ENCODE results near the gene PCBP2.

PCBP2 gene

DNA sequence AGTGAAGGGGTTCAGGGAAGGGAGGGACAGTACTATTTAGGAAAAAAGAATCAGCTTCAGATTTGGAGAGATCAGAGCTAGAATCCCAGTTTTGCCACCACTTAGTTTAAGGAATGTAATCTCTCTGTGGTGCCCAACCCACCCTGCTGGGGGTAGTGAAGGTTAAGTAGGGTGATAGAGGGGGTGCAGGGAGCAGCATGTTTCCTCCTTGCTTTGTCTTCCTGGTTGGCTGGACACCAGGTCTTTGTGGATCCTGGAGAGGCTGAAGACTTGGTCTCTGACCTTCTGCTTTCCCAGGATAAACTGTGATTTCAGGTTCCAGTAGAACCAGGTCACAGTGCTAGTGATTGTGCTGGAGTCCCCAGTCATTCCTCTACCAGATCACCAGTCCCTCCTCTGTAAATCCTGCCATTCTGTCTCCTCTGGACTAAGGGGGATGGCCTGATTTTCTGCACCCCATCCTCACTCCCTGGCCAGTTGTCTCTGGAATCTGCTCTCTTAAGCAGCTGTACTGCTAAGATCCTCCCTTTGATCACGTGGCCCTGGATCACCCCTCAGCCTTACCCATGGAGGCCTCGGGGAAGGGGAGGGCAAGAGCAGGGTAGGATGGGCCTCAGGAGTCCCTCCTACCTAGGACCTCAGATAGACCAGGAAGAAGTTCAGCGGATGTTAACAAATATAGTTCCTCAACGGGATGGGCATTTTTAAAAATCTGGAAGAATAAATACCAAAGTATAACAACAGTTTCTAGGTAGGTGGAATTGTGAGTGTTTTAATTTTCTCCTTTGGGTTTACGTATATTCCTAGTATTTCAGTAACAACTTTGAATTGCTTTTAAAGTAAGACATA, 44.2 kb downstream of the PCBP2 start:
- DNase-seq, result no peak

DNA sequence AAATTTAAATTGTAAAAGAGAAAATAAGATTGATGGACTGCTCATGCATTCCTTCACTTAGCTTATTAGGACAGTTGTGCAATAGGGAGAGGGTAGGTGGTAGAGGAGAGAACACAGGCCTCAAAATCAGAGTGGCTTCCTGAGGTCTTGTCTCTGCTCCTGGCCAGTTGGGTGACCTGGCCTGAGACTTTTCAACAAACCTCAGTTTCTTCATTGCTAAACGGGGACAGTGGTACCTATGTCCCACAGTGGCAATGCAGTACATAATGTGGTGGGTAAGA, 44.8 kb downstream of the PCBP2 start:
- DNase-seq, result no peak

DNA sequence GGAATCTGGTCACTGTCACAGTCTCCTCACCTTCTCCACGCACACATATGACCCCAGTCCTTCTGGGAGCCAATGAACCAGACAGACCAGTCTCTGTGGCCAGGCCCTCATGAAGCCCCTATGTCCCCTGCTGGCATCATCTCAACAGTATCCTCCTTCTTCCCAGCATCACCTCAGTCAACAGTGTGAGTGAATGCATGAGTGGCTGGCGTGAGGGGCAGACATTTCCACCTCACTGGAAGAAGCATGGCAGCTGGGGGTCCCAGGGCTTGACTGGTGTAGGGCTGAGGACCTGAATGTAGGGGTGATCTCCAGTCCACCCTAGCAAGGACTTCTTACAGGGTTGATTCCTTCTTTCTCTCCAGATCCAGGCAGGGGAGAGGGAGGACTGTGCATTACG, 45.6 kb downstream of the PCBP2 start:
- DNase-seq, result no peak

DNA sequence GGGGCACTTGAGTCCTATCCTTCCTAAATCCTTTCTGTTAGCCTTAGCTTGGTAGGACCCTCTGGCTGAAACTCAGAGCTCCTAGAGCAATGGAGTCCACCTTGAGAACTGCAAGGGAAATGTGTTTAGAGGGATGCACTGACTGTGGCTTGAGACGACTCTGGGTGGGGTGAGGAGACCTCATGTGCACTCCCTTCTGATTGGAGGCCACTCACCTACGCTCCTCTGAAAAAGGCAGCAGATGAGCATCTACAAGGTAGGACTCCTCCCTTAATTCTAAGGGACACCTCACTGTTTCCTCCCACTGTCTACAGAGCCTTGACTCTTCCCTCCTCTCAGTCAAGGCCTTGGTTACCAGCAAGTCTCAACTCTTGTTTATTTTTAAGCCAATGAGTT, 46.3 kb downstream of the PCBP2 start:
- no peak for DNase-seq

DNA sequence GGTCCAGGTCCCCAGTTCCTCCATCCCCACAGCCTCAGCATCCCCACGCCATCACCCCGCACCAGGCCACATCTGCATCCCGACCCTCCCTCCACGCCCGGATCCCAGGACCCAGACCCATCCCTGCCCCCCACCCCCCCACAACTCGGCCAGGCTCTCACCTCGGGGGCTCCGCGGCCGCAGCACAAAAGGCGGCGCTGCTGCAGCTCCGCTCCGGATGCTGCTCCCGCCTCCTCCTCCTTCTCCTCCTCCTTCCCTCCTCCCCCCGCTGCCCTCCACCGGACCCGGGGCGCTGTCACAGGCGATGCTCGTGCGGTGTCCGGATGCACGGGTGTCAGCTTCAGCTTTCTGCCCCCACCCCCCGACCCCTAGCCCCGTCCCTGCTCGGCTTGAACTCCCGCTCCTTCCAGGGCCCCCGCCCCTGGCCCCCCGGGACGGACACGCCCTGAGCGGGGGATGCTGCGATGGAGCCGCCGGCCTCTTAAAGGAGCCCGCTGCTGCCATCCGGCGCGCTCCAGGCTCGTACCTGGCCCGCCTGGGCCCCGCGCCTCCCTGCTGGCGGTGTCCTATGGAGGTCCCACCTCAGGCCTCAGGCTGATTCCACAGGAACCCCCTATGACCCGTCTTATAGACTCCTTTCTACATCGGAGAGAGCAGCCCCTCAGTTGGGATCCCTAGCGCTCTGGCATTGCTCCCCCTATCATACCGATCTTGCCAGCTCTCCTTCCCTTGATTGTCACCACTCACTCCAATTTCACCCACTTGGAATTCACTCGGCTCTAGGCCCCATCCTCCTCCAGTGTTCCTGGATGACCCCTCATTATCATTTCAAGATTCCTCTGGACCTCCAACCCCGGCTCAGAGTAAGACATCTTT, 47.6 kb downstream of the PCBP2 start, which contains the start of gene MAP3K12:
Gene MAP3K12, minus strand, starts transcription at position 193 of the 876 bp plus-strand sequence. CDS start 12,067 bp downstream, outside the sequence.
- peak; percentile 18 to 51 for DNase-seq

DNA sequence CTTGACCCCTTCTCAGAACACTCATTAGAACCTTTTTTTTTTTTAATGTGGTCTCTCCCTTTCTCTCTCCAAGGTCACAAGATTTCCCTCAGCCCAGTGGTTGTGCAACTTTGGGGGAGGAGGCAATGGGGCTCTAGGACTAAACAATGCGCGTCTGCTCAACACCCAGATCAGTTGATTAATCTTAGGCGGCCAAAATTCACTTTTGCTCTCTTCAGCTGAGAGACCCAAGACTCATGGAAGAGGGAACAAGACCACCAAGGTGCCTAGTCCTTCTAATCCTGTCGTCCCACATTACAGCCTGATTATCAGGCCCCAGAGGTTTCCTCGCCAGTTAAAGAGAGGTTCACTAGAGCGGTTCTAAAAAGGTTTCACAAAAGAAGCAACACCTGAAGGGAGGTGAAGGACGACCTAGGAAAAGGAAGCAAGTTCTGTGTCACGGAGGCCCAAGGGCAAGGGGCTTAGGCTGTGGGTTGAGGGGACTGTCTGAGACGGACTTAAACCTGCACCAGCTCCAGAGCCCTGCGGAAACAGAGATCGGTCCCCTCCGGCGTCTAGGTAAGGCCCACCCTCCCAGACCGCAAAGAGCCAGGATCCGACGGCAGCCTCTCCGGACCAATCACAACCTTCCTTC, 48.4 kb downstream of the PCBP2 start:
- no peak for DNase-seq

DNA sequence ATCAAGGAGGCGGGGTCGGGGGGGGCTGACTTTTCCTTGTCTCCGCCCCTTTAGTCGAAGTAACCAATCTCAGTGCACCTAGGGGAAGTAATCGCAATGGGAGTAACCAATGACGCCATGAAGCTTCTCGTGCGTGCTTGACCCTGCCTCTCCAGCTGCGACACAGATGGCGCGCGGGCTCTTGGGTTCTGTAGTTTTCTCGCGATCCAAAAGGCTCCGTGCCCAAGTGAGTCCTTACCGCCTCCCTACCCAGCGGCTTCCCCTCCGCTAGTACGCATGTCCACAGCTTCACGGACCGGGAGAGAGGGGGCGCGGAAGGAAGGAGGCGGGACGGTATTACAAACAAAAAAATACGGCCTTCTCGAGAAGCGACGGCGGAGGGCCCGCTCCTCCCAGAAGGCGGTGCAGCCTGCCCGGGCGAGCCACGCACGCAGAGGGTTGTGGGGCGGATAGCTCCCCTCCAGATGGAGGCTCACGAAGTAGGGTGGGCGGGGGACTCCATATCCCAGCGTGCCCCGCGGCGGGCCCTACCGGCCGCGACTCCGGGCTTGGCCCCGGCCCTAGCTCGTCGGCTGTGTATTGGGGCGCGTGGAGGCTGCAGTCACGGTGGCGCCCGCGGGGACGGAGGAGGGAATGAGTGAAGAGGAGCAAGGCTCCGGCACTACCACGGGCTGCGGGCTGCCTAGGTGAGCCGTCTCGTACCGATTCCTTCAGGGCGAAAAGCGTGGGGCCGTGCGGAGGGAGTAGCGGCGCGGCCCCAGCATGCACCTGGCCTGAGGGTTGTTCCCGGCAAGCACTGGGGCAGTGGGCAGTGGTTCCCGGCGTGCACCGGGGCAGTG, 49.1 kb downstream of the PCBP2 start, which contains the start of gene TARBP2:
Gene TARBP2, plus strand, starts transcription at position 508 of the 839 bp plus-strand sequence. Its CDS starts 126 bp downstream, at position 634.
- DNase-seq, result peak; percentile 99

DNA sequence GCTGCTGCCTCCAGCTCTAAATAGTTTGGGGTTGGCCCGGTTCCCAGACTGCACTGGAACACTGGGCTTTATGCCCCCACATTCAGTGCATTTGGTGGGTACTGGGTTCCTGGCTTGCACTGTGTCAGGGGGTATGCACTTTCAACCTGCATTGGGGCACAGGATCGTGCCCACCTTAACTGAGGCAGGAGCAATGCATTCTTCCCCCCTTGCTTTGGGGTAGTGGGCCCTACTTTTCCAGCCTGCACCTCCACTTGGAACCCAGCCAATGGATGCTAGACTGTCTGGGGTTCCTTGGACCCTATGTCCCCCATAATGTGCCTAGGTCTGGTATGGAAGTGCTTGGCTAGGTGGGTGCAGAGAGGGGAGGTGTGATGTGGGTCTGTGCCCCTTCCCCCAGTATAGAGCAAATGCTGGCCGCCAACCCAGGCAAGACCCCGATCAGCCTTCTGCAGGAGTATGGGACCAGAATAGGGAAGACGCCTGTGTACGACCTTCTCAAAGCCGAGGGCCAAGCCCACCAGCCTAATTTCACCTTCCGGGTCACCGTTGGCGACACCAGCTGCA, 49.8 kb downstream of the PCBP2 start:
- no peak for DNase-seq

DNA sequence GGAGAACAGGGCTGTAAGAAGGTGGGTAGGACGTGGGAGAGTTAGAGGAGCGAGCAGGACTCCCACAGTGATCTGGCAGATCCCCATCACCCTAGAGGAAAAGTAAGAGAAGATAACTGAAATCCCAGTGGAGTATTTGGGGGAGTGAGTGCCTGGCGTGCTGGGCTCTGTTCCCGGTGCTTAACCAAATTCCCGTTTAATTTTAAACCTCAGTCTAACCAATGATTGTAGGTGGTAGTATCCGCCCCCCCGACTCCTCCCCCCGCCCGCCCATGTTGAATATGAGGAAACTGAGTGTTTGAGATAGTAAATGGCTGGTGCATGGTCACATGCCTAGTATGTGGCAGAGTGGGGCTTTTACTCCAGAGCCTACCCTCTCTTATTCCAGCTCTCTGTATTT, 50.4 kb downstream of the PCBP2 start:
- DNase-seq, result no peak

DNA sequence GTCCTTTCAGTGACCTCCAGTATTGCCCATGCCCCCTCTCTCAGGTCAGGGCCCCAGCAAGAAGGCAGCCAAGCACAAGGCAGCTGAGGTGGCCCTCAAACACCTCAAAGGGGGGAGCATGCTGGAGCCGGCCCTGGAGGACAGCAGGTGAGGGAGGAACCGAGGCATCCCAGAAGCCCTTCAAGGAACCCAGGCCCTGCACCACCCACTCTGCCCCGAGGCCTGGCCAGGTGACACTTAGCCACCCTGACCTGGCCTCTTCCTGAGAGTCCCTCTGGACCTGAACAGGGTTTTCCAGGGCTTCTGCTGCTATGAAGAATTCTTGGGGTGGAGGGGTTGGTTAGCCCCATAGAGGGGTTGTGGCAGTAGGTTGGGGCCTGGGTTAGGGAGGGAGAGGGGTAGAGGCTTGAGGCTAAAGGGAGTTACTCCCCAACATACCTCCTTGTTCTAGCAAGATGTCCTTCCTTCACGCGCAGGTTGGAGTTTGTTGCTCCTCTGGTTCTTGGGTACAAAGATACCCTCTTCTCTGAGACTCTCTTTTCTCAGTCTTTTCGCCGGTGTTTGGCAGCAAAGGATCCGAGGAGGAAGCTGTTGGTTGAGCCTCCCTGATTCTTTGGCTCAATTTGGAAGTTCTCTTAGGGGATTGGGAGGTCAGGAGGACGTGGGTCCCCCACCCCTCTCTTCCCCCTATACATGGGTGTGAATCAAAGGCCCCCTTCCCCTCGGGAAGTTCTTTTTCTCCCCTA, 51.3 kb downstream of the PCBP2 start:
- no peak for DNase-seq

DNA sequence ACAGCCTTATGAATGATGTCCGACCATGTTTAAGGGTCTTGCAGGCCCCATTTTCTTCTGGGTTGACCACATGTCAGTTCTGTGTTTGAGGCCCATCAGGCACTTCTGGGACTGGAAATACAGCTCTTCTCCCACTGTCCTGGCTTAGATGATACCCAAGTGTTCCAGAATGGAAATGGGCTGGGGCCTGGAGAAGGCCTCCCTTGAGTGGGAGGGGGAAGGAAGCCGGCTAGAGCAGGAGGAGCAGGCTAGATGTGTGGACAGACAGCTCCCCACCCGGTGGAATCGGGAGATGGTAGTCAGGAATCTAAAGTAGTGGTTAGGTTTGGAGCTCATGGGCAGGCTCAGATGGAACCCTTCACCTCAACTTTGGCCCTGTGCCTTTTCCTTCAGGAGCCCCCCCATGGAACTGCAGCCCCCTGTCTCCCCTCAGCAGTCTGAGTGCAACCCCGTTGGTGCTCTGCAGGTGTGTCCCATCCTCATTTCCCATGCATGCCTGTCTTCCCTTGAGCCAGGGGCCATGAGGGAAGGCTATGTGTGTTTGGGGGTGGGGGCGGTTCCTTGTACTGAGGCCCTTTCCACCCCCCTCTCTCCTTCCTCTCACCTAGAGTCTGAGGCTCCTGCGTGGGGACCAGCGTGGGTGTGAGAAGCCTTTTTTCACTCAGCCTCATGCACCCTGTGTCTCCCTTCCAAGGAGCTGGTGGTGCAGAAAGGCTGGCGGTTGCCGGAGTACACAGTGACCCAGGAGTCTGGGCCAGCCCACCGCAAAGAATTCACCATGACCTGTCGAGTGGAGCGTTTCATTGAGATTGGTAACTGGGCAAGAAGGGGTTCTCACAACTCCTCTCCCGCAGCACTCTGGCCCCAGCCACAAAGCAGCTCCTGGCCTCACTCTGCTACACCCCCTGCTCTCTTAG, 52.4 kb downstream of the PCBP2 start:
- no peak for DNase-seq

DNA sequence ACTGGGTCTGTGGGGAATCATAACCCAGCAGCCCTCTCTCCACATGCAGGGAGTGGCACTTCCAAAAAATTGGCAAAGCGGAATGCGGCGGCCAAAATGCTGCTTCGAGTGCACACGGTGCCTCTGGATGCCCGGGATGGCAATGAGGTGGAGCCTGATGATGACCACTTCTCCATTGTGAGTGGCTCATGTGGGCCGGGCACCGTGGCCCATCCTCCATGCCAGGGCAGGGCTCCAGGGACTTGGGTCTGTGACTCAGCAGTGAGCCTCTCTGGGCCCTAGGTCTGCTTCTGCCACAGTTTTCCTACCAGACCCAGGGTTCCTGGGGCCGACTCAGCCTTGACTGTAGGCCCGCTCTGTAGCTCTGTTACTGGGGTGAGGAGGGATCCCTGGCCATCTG, 53.2 kb downstream of the PCBP2 start:
- no peak for DNase-seq

DNA sequence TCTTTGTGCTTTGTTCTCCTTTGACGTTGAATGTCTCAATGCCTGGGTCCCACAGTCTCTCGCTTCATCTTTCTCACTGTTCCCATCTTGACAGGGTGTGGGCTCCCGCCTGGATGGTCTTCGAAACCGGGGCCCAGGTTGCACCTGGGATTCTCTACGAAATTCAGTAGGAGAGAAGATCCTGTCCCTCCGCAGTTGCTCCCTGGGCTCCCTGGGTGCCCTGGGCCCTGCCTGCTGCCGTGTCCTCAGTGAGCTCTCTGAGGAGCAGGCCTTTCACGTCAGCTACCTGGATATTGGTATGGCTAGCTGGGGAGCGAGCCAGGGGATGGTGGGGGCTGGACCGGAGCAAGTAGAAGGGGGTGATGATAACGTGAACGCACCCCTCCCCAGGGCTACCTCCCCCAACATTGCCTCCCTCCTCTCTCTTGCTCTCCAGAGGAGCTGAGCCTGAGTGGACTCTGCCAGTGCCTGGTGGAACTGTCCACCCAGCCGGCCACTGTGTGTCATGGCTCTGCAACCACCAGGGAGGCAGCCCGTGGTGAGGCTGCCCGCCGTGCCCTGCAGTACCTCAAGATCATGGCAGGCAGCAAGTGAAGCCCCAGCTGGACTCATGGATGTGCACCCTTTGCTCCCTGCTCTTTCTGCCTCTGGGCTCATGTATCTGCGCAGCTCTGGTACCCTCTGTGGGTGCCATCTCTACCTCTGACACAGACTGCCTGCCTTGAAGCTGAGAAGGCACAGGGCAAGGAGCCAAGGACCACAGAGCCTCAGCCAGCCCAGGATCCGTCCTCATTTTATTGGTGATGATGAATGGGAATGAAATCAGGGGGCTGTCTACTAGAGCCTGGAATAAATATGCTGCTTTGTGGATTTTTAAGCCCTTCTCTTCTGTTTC, 53.9 kb downstream of the PCBP2 start:
- DNase-seq, result no peak

DNA sequence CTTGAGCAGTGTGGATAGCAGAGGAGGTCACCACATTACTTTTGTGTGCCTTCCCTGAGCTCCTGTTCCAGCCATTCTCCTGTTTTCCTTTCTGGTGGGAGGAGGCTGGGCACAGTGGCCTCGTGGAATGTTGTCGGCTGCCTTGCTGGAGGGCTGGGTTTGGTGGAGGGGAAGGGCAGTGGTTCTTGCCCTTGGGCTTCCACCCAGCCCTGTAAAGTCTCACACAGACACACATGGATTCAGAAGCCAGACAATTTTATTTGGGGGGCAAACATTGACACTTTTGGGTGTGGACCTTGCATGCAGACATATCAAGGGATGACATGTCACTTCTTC, 54.5 kb downstream of the PCBP2 start:
- no peak for DNase-seq

DNA sequence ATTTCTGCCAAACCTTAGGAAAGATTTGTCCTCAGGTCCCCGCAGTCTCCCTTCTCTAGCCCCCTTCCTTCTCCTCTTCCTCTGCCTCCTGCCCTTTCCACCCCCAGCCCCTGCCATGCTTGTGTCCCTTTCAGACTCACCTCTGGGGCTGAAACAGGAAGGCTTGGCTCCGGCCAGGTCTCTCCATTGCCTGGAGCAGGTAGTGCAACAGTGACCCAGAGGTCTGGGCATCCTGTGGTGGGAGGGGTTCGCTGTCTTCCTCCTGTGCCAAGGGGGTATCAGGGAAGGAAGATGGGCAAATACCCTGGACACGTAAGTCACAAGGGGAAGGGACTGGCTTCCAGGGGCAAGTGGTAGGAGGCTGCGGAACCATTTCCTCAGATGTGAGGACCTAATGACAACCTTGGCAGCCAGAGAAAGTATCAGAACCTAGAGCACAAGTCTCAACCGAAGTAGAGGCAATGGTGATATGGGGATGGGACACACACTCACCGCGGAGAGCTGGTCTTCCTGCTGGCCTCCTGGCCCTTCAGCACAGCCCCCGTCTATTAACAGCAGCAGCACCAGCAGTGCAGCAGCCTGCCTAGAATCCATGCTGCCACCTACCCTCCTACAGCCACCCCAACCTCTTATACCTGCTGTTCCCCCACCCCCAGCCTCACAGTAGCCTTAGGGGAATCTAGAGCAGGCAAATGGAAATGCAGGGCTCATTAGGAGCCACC, 55.1 kb downstream of the PCBP2 start, which contains the start of gene NPFF:
Gene NPFF, minus strand, starts transcription at position 604 of the 722 bp plus-strand sequence. Its CDS starts 10 bp downstream, at position 594.
- DNase-seq, result no peak

DNA sequence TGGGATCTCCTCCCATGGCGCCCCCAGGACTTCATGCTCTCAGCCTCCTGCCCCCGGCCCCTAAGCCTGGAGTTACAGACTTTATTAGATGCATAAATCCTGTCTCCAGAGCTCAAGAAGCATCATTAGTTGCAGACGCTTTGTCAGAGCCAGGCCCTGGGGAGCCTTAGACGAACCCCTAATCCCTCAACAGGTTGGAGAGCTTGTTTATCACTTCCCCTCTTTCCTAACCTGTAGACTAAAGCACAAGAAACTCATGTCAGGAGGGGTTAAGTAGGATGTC, 55.6 kb downstream of the PCBP2 start:
- no peak for DNase-seq

DNA sequence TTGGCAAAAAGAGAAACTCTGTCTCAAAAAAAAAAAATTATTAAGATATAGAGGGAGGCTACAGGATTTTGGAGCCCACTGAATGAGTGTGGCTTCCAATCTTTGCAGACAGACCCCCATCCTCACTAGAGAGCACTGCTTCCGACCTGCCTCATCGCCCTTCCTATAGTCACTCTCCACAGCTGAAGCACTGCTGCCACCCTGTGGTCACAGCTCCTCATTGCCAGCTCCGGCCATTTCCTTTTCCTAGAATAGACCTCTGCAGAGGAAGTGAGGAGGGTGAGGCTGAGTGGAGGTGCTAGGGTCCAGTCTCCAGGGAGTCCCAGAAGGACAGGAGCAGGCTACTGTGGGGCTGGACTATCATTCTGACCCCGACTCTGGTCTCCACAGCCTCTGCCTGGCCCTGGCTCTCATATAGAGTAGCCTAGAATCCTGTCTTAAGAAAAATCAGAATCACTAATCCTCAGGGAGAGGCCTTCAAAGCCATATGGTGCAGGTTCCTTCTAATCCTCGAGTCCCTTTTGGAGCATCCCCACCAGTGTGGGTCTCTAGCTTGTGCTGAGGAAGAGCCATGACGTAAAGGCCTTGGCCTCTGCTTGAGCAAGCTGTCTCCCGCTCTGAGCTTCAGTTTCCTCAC, 56.8 kb downstream of the PCBP2 start:
- DNase-seq, result peak; percentile 17 to 79

DNA sequence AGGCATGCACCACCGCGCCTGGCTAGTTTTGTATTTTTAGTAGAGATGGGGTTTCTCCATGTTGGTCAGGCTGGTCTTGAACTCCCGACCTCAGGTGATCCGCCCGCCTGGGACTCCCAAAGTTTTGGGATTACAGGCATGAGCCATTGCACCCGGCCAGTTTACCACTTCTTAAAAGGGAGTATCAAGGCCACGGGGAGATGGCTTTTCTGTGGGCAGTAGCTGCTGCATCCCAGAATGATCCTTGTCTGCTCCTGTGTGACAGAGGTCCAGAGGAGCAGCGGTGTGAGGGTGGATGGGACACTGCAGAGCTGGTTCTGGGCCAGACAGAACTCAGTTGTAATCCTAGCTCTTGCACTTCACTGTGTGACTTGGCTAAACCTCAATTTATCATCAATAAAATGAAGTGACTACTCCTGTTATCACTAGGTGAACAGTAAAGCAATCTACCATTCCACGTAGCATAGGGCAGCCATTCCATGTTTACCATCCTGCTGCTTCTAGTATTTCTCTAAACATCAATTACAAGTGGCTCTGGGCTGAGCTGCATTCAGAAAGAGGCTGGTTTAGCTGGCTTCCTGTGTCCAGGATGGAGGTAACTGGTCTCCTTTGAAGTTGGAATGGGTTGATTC, 58.4 kb downstream of the PCBP2 start:
- DNase-seq, result no peak

Data from cerebellar nuclear complex (tissue), 1 donor.